Erythroblast (primary cell): Measurements from ENCODE around the gene MTG2.

ENCODE experiments used
- GATA1 ChIP-seq: IDR thresholded peaks from 2 replicates; pipeline ENCODE4 v1.6.1; 2011; ENCODE audit warnings: low read depth, mild to moderate bottlenecking, control low read depth, low read length, moderate library complexity
- POLR2A ChIP-seq: IDR thresholded peaks from 2 replicates; pipeline ENCODE4 v1.6.1; 2011; ENCODE audit warnings: mild to moderate bottlenecking, low read length

- TF ChIP-seq POLR2A (no peak), GATA1 (no peak)
Observed at GRCh38 chr20:62217913-62218773, 35.3 kb downstream of the MTG2 start.
